ENCODE data around the gene FARS2. TPM values are rescaled to one million over a fixed set of nuclear protein-coding genes. Genes with fewer than 3 reads are reported as not detected.

Gene FARS2
- total and polyA plus RNA-seq, 5 donors, result 13.9 to 19.6 (median 16.7) TPM

DNA sequence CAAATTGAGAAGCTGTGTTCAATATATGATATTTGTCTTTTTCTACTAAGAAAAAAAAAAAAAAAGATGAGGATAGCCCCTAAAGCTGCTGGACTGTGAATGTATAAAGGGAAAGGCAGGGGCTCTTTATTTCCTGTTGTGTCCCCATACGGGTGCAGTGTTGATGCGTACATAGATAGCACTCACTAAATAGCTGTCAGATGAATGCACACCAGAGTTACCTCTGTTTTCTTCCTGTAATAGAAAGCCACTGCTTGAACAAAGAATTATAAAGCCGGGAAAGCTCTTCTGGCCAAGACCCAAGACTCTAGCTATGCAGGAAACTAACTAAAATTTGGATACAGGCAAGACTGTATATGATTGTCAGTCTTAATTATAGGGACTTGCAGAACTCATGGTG lies 260.0 kb downstream of the FARS2 start:
- Histone ChIP-seq H3K4me3 (ENCODE audit: low read length) (no peak overlapping the region), H3K9me3 (ENCODE audit: control insufficient read depth, low read length) (no peaks in the 10 kb centered on the region), H3K27ac (ENCODE audit: low read length) (no peak overlapping the region), H3K27me3 (ENCODE audit: control insufficient read depth, insufficient read depth) (no peaks in the 10 kb centered on the region), H3K4me1 (ENCODE audit: control insufficient read depth, insufficient read depth, low read length) (peaks cover 2% of the 10 kb centered on the region)
- 62% methylated on average over 3 of the region's 3 CpGs for WGBS
- intact Hi-C loops (cut with DNase I), result no loop called here
- ATAC-seq (no peak), DNase-seq (no peak)

- H3K4me3 ChIP-seq (ENCODE audit: low read length), result no peak overlapping the region
- peaks cover 2% of the 10 kb centered on the region for H3K4me1 ChIP-seq (ENCODE audit: control insufficient read depth, insufficient read depth, low read length)
- H3K27ac ChIP-seq (ENCODE audit: low read length), result no peak overlapping the region
- no peaks in the 10 kb centered on the region for H3K27me3 ChIP-seq (ENCODE audit: control insufficient read depth, insufficient read depth)
- DNase-seq (no peak), ATAC-seq (no peak)
- H3K9me3 ChIP-seq (ENCODE audit: control insufficient read depth, low read length), result no peaks in the 10 kb centered on the region
- intact Hi-C loops (cut with DNase I), result no loop called here
Observed at GRCh38 chr6:5522147-5522546, 260.8 kb downstream of the FARS2 start.

DNA sequence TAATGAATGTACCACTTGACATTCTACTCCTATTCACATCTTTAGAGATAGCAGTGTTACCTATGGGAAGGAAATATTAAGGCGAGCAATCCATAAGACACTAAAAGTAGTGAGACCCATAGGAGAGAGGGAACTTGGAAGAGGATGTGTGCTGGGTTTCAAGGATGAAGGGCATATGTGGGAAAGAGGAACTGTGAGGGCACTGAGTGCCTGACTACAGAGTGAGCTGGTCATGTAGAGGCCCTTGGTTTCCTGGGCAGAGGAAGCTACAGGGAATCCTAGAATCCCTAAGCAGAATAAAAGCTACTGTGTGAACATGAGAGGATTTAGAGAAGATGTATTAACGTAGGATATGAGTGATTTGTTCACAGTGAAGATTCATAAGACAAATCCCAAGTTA lies 262.8 kb downstream of the FARS2 start:
- Histone ChIP-seq H3K4me3 (ENCODE audit: low read length) (no peak overlapping the region), H3K9me3 (ENCODE audit: control insufficient read depth, low read length) (no peaks in the 10 kb centered on the region), H3K27me3 (ENCODE audit: control insufficient read depth, insufficient read depth) (no peaks in the 10 kb centered on the region), H3K27ac (ENCODE audit: low read length) (no peak overlapping the region), H3K4me1 (ENCODE audit: control insufficient read depth, insufficient read depth, low read length) (no peaks in the 10 kb centered on the region)
- DNase-seq (no peak), ATAC-seq (no peak)
- 96% methylated on average over 2 of the region's 2 CpGs for WGBS
- intact Hi-C loops (cut with DNase I), result no loop called here

GRCh38 chr6:5525209-5525608 lies 263.9 kb downstream of the FARS2 start:
- 77% methylated on average over 4 of the region's 4 CpGs for WGBS

GRCh38 chr6:5529015-5529414 lies 267.7 kb downstream of the FARS2 start:
- intact Hi-C loops (cut with DNase I), result no loop called here
- no peak for DNase-seq
- H3K4me3 ChIP-seq (ENCODE audit: low read length), result no peak overlapping the region
- WGBS, result 95% methylated on average over 6 of the region's 6 CpGs
- no peak overlapping the region for H3K27ac ChIP-seq (ENCODE audit: low read length)
- H3K4me1 ChIP-seq (ENCODE audit: control insufficient read depth, insufficient read depth, low read length), result no peaks in the 10 kb centered on the region
- H3K9me3 ChIP-seq (ENCODE audit: control insufficient read depth, low read length), result no peaks in the 10 kb centered on the region
- ATAC-seq, result no peak
- H3K27me3 ChIP-seq (ENCODE audit: control insufficient read depth, insufficient read depth), result no peaks in the 10 kb centered on the region

More at GRCh38 chr6:5525209-5525608, 263.9 kb downstream of the FARS2 start:
- no peaks in the 10 kb centered on the region for H3K9me3 ChIP-seq (ENCODE audit: control insufficient read depth, low read length)
- no peak overlapping the region for H3K4me3 ChIP-seq (ENCODE audit: low read length)
- ATAC-seq (no peak), DNase-seq (no peak)
- no peaks in the 10 kb centered on the region for H3K27me3 ChIP-seq (ENCODE audit: control insufficient read depth, insufficient read depth)
- no peak overlapping the region for H3K27ac ChIP-seq (ENCODE audit: low read length)
- no peaks in the 10 kb centered on the region for H3K4me1 ChIP-seq (ENCODE audit: control insufficient read depth, insufficient read depth, low read length)
- intact Hi-C loops (cut with DNase I), result no loop called here

DNA sequence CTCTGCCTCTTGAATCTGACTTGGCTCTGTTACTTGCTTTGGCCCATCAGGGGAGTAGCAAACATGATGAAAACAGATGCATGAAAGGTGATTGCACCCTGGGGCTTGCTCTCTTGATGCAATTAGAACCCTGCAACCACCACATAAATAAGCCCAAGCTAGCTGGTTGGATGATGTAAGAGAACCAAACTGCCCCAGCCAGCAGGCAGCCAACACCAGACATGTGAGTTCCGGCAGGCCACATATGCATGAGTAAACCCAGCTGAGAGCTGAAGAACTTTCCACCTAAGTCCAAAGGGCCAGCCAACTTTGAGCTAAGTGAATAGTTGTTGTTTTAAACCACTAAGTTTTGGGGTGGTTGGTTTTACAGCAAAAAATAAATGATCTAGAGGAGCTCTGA lies 268.4 kb downstream of the FARS2 start:
- Histone ChIP-seq H3K9me3 (ENCODE audit: control insufficient read depth, low read length) (no peaks in the 10 kb centered on the region), H3K27ac (ENCODE audit: low read length) (no peak overlapping the region), H3K4me3 (ENCODE audit: low read length) (no peak overlapping the region), H3K27me3 (ENCODE audit: control insufficient read depth, insufficient read depth) (no peaks in the 10 kb centered on the region), H3K4me1 (ENCODE audit: control insufficient read depth, insufficient read depth, low read length) (no peaks in the 10 kb centered on the region)
- 93% methylated on average over 1 of the region's 1 CpG for WGBS
- intact Hi-C loops (cut with DNase I), result no loop called here
- no peak for DNase-seq
- no peak for ATAC-seq

DNA sequence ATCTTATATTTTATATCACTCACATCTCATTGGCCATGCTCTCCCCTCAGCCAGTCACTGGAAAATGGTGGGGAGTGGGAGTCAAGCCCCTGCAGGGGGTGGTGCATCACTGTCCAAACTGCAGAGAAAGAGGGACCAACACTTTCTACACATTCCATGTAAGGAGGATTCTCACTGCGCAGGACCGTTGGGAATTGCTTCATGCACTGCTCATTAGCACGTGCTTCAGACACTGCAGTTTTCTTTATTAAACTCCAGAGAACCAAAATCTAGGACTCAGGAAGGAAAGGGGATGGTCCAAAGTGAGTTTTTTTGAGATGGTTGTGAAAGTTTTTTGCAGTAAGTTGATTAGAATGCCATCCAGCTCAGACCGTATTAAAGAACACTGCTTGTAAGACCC lies 269.8 kb downstream of the FARS2 start:
- 76% methylated on average over 4 of the region's 4 CpGs for WGBS
- H3K4me3 ChIP-seq (ENCODE audit: low read length), result no peak overlapping the region
- H3K27ac ChIP-seq (ENCODE audit: low read length), result no peak overlapping the region
- no peak for ATAC-seq
- H3K4me1 ChIP-seq (ENCODE audit: control insufficient read depth, insufficient read depth, low read length), result no peaks in the 10 kb centered on the region
- no peaks in the 10 kb centered on the region for H3K9me3 ChIP-seq (ENCODE audit: control insufficient read depth, low read length)
- DNase-seq, result no peak
- no peaks in the 10 kb centered on the region for H3K27me3 ChIP-seq (ENCODE audit: control insufficient read depth, insufficient read depth)
- intact Hi-C loops (cut with DNase I), result no loop called here

GRCh38 chr6:5531853-5532375 lies 270.6 kb downstream of the FARS2 start:
- H3K27ac ChIP-seq (ENCODE audit: low read length), result no peak overlapping the region
- no peak for DNase-seq
- H3K9me3 ChIP-seq (ENCODE audit: control insufficient read depth, low read length), result no peaks in the 10 kb centered on the region
- no peaks in the 10 kb centered on the region for H3K27me3 ChIP-seq (ENCODE audit: control insufficient read depth, insufficient read depth)
- intact Hi-C loops (cut with DNase I), result no loop called here
- 89% methylated on average over 6 of the region's 6 CpGs for WGBS
- H3K4me1 ChIP-seq (ENCODE audit: control insufficient read depth, insufficient read depth, low read length), result no peaks in the 10 kb centered on the region
- H3K4me3 ChIP-seq (ENCODE audit: low read length), result no peak overlapping the region
- no peak for ATAC-seq

GRCh38 chr6:5532941-5533340 lies 271.6 kb downstream of the FARS2 start:
- Histone ChIP-seq H3K4me1 (ENCODE audit: control insufficient read depth, insufficient read depth, low read length) (no peaks in the 10 kb centered on the region), H3K9me3 (ENCODE audit: control insufficient read depth, low read length) (no peaks in the 10 kb centered on the region), H3K27ac (ENCODE audit: low read length) (no peak overlapping the region), H3K4me3 (ENCODE audit: low read length) (no peak overlapping the region), H3K27me3 (ENCODE audit: control insufficient read depth, insufficient read depth) (no peaks in the 10 kb centered on the region)
- ATAC-seq (no peak), DNase-seq (no peak)
- intact Hi-C loops (cut with DNase I), result no loop called here
- WGBS, result 91% methylated on average over 3 of the region's 3 CpGs

GRCh38 chr6:5534643-5535042 lies 273.3 kb downstream of the FARS2 start:
- Histone ChIP-seq H3K9me3 (ENCODE audit: control insufficient read depth, low read length) (no peaks in the 10 kb centered on the region), H3K27me3 (ENCODE audit: control insufficient read depth, insufficient read depth) (no peaks in the 10 kb centered on the region), H3K4me1 (ENCODE audit: control insufficient read depth, insufficient read depth, low read length) (no peaks in the 10 kb centered on the region), H3K27ac (ENCODE audit: low read length) (no peak overlapping the region), H3K4me3 (ENCODE audit: low read length) (no peak overlapping the region)
- intact Hi-C loops (cut with DNase I), result no loop called here
- DNase-seq, result no peak
- ATAC-seq, result no peak
- WGBS, result 95% methylated on average over 9 of the region's 9 CpGs

DNA sequence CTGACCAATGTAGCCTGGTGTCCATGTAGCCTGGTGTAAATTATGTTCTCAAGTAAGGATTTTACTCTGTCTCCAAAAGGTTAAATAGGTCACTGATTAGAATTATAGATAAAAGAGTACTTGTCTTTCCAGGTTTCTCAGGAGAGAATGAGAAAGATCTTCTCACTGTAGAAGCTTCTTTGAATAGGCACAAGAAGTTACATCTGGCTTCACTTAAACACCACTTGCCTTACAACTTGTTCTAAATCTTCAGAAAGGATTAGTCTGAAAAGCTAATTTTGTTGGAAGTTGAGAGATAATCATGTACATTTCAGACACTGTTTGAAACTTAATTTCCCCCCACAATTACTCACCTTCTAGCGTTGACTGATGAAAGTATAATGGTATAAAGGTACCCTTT lies 275.3 kb downstream of the FARS2 start:
- WGBS, result 98% methylated on average over 1 of the region's 1 CpG
- H3K27me3 ChIP-seq (ENCODE audit: control insufficient read depth, insufficient read depth), result no peaks in the 10 kb centered on the region
- DNase-seq (no peak), ATAC-seq (no peak)
- intact Hi-C loops (cut with DNase I), result no loop called here
- H3K4me1 ChIP-seq (ENCODE audit: control insufficient read depth, insufficient read depth, low read length), result no peaks in the 10 kb centered on the region
- H3K27ac ChIP-seq (ENCODE audit: low read length), result no peak overlapping the region
- H3K9me3 ChIP-seq (ENCODE audit: control insufficient read depth, low read length), result no peaks in the 10 kb centered on the region
- H3K4me3 ChIP-seq (ENCODE audit: low read length), result no peak overlapping the region

GRCh38 chr6:5537132-5537531 lies 275.8 kb downstream of the FARS2 start:
- no peak for ATAC-seq
- no peak for DNase-seq
- 97% methylated on average over 8 of the region's 8 CpGs for WGBS
- intact Hi-C loops (cut with DNase I), result no loop called here
- Histone ChIP-seq H3K4me3 (ENCODE audit: low read length) (no peak overlapping the region), H3K9me3 (ENCODE audit: control insufficient read depth, low read length) (no peaks in the 10 kb centered on the region), H3K4me1 (ENCODE audit: control insufficient read depth, insufficient read depth, low read length) (no peaks in the 10 kb centered on the region), H3K27ac (ENCODE audit: low read length) (no peak overlapping the region), H3K27me3 (ENCODE audit: control insufficient read depth, insufficient read depth) (no peaks in the 10 kb centered on the region)

All from right cardiac atrium (tissue), 5 donors.